Measurements from ENCODE around the gene ARHGAP15.

GRCh38 chr2:143294068-143294467 lies 164.8 kb downstream of the ARHGAP15 start:
- TF ChIP-seq CTCF (IDR thresholded peaks at IDR 0.05; ENCODE audit: low read length) (no peak), EZH2 (IDR thresholded peaks at IDR 0.05; ENCODE audit: borderline replicate concordance, low read length) (no peak)
